Cardiac fibroblast (primary cell): ENCODE data around the gene TIMM17A.

Experiments
- DNase-seq, 2 donors: peaks; one replicate each; pipeline versions ENCODE4 v3.0.0 to v3.0.0-alpha.2; 2010; ENCODE audit warnings: low read depth in 2 of 2
- H3K4me3 ChIP-seq, 2 donors: replicated peaks in 1 of 2; 1 replicate in 1 of 2; 2 replicates in 1 of 2; pipeline ENCODE4 v1.5.1; 2011; ENCODE audit warnings: low read depth in 2 of 2, low read length in 2 of 2, mild to moderate bottlenecking in 2 of 2, moderate library complexity in 1 of 2
- TF ChIP-seq, protein P1 (sequence below): IDR thresholded peaks from one replicate; pipeline ENCODE4 v1.5.1; 2011; ENCODE audit warnings: low read depth, mild to moderate bottlenecking, low read length, inconsistent platforms

Gene TIMM17A

GRCh38 chr1:201982082-201982622, 26.8 kb downstream of the TIMM17A start:
- TF ChIP-seq, protein P1, sequence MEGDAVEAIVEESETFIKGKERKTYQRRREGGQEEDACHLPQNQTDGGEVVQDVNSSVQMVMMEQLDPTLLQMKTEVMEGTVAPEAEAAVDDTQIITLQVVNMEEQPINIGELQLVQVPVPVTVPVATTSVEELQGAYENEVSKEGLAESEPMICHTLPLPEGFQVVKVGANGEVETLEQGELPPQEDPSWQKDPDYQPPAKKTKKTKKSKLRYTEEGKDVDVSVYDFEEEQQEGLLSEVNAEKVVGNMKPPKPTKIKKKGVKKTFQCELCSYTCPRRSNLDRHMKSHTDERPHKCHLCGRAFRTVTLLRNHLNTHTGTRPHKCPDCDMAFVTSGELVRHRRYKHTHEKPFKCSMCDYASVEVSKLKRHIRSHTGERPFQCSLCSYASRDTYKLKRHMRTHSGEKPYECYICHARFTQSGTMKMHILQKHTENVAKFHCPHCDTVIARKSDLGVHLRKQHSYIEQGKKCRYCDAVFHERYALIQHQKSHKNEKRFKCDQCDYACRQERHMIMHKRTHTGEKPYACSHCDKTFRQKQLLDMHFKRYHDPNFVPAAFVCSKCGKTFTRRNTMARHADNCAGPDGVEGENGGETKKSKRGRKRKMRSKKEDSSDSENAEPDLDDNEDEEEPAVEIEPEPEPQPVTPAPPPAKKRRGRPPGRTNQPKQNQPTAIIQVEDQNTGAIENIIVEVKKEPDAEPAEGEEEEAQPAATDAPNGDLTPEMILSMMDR, result no peak
- no peak for DNase-seq
- peak overlapping the region; percentile 43 to 79 for H3K4me3 ChIP-seq

DNA sequence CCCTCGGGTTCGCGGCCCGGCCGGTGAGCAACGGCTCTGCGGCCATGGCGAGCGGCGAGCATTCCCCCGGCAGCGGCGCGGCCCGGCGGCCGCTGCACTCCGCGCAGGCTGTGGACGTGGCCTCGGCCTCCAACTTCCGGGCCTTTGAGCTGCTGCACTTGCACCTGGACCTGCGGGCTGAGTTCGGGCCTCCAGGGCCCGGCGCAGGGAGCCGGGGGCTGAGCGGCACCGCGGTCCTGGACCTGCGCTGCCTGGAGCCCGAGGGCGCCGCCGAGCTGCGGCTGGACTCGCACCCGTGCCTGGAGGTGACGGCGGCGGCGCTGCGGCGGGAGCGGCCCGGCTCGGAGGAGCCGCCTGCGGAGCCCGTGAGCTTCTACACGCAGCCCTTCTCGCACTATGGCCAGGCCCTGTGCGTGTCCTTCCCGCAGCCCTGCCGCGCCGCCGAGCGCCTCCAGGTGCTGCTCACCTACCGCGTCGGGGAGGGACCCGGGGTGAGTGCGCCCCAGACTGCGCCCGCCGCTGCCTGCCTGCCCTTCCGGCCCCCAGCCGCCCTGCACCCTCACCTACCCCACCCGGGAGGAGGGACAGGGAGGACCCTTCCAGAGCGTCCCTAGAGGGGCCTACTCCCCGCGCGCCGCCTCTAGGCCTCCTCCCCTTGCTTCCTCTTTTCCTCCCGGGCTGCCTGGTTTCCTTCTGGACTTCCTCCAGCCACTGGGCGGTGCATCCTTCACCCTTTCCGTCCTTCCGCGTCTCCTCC, 27.5 kb downstream of the TIMM17A start, which contains the start of gene RNPEP:
Gene RNPEP (plus strand): TSS at position 26 of the 757 bp plus-strand sequence. CDS start 19 bp downstream, at position 45.
- TF ChIP-seq, protein P1, result peak; percentile 9
- peak within 1 kb of the TSS; percentile 64 to 79 for H3K4me3 ChIP-seq
- DNase-seq, result peak; percentile 77 to 79

DNA sequence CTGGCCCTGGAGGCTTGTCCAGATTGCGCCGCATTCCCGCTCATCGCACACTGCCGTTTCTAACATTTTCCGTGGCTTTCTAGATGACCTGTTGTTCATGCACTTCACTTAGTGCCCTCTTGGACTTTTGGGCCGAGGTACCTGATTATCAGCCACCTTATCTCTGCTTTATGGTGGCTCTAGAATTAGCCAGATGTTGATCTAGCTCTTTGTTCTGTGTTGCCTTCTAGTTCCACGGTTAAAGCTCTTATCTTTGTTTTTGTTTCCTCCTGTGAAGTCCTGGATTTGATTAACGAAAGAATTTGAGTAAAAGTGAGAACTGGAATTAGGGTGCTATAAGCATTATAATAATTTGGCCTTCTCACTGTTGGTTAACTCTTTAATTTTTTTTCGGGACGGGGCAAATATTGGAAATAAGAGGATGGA, 28.1 kb downstream of the TIMM17A start:
- DNase-seq, result no peak
- peak overlapping the region; percentile 64 to 79 for H3K4me3 ChIP-seq
- TF ChIP-seq, protein P1, result peak; percentile 0

- no peak overlapping the region for H3K4me3 ChIP-seq
- TF ChIP-seq, protein P1, result no peak
- DNase-seq, result no peak
Observed at GRCh38 chr1:201984446-201984845, 29.1 kb downstream of the TIMM17A start.

DNA sequence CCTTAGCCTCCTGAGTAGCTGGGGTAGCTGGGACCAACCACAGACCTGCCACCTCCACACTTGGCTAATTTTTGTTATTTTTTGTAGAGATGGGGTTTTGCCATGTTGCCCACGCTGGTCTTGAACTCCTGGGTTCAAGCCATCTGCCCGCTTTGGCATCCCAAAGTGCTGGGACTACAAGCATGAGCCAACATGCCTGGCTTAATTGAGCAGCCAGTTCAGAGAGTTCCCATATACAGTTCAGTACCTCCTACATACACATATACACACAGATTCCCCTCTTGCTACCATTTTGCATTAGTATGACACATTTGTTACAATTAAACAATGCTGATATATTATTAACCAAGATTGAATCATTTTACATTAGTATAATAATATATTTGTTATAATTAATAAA, 30.1 kb downstream of the TIMM17A start:
- TF ChIP-seq, protein P1, result no peak
- no peak overlapping the region for H3K4me3 ChIP-seq
- DNase-seq, result no peak

DNA sequence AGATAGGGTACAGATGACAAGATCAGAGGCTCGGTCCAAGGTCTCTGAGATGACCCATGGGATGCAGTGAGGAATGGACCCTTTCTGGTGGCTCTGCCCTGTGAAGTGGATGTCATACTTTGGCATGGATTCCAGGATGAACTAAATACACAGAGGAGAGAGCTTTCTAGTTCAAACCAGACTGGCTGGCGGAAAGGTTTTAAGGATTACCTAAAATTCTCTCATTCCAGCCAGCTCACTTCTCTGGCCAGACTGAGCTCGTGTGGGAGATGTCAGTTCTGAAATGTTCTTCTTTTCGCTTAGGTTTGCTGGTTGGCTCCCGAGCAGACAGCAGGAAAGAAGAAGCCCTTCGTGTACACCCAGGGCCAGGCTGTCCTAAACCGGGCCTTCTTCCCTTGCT, 33.3 kb downstream of the TIMM17A start:
- TF ChIP-seq, protein P1, result no peak
- DNase-seq, result no peak
- H3K4me3 ChIP-seq, result no peak overlapping the region
